Naive thymus-derived CD8-positive, alpha-beta T cell (primary cell): Measurements from ENCODE around the gene CAVIN3. TPM values are rescaled to one million over a fixed set of nuclear protein-coding genes. Genes with fewer than 3 reads are reported as not detected.
A peak's percentile ranks its signal among the peaks of the same experiment; 100 is the strongest.

Experiments
- ATAC-seq, 2 donors: fragments of 150-1000 bp; cut with Tn5 transposase in 1 of 2; sonication (Bioruptor Pico), chemical (Tn5 transposase) in 1 of 2; 1 replicate in 1 of 2; 2 replicates in 1 of 2; pipeline ENCODE4 v1.10.0; 2021; ENCODE audit warnings: mild to moderate bottlenecking in 2 of 2, moderate library complexity in 2 of 2
- POLR2A ChIA-PET: fragments of 350-600 bp; sonication (Branson Sonifier 250); formaldehyde crosslinking; loops from one replicate; lab custom pipeline; 2021; ENCODE audit warnings: antibody characterized with exemption; lab: Charles Lee
- DNase-seq, 10 donors: peaks; one replicate each; pipeline versions ENCODE4 v3.0.0 to v3.0.0-alpha.2; 2020 to 2022
- H3K27ac Mint-ChIP-seq, 10 donors: one replicate each; pipeline ENCODE4 v1.8.0; 2020 to 2022; ENCODE audit warnings: mild to moderate bottlenecking in 10 of 10, mixed read lengths in 10 of 10, moderate library complexity in 4 of 10, inconsistent platforms in 1 of 10
- H3K27me3 Mint-ChIP-seq, 5 donors: one replicate each; pipeline ENCODE4 v1.8.0; 2021 to 2022; ENCODE audit warnings: mixed read lengths in 5 of 5
- H3K36me3 Mint-ChIP-seq, 3 donors: one replicate each; pipeline ENCODE4 v1.8.0; 2020 to 2022; ENCODE audit warnings: mixed read lengths in 3 of 3, mild to moderate bottlenecking in 2 of 3, inconsistent platforms in 1 of 3
- H3K4me1 Mint-ChIP-seq, 4 donors: one replicate each; pipeline ENCODE4 v1.8.0; 2021 to 2022; ENCODE audit warnings: mixed read lengths in 4 of 4
- H3K4me3 Mint-ChIP-seq, 10 donors: one replicate each; pipeline ENCODE4 v1.8.0; 2020 to 2022; ENCODE audit warnings: mild to moderate bottlenecking in 10 of 10, mixed read lengths in 10 of 10, moderate library complexity in 6 of 10, inconsistent platforms in 1 of 10
- H3K9me3 Mint-ChIP-seq, 9 donors: one replicate each; pipeline ENCODE4 v1.8.0; 2020 to 2022; ENCODE audit warnings: mixed read lengths in 9 of 9, mild to moderate bottlenecking in 3 of 9, inconsistent platforms in 1 of 9, moderate library complexity in 1 of 9
- polyA plus RNA-seq, 3 donors: library from polyadenylated mRNA; unstranded; fragments of 300-500 nt; fragmentation: Illumina TruSeq; gene quantifications; one replicate each; pipeline ENCODE4 v1.2.3, GENCODE V29; 2021
- total RNA-seq, 8 experiments: library from RNA in 2 of 8; stranded (reverse) in 2 of 8; gene quantifications; one replicate each; pipeline ENCODE4 v1.2.3 and lab custom pipeline; 2021 to 2026

Gene CAVIN3, protein sequence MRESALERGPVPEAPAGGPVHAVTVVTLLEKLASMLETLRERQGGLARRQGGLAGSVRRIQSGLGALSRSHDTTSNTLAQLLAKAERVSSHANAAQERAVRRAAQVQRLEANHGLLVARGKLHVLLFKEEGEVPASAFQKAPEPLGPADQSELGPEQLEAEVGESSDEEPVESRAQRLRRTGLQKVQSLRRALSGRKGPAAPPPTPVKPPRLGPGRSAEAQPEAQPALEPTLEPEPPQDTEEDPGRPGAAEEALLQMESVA
- total RNA-seq = not detected
- not detected for polyA plus RNA-seq
- 0 to 0.13 (median 0) reads per million in 6 experiments for total RNA-seq (lab: John Stamatoyannopoulos, UW)

DNA sequence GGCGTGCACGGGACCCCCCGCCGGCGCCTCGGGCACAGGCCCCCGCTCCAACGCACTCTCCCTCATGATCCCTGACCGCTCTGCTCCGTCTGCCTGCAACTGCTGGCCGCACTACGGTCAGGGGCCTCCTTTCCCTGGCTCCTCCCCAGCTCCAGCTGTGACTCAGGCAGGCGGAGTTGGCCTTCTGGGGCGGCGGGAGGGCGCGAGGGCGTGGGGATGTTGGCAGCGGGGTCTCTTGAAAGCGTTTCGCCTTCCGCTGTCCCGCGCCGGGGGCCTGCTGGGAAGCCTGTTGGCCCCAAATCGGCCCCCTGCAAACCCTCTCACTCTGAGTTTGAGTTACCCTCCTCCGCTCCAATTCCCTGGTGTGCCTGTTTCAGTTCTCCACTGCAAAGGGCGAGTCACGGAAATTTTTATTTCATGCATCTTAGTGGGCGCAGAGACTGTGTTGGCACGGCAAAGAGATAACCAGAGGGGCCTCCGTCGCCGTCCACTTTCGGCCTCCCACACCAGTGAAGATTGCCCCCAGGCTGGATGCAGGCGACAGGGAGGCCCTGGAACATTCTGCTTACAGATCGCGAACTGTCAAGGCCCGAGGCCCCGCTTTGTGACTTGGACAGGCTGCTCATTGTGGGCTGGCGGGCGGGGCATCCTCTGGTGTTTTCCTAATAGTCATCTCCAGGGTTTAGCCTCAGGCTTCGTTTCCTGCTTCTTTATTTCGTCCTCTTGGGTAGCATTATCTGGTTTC is at the start of gene CAVIN3:
Gene CAVIN3, minus strand, starts transcription at position 91 of the 745 bp plus-strand sequence. Its CDS starts 25 bp downstream, at position 66.
- POLR2A ChIA-PET = no interaction called here
- DNase-seq (no peak), ATAC-seq (no peak)
- Mint-ChIP-seq H3K36me3 (no peaks in the 10 kb centered on the region), H3K4me1 (peaks cover 2 to 9% (median 8%) of the 10 kb centered on the region in 4 donors), H3K4me3 (peak within 1 kb of the TSS in 7 of 10 donors; percentile 10 to 68 (median 53)), H3K9me3 (no peaks in the 10 kb centered on the region), H3K27me3 (peaks cover 29 to 71% (median 57%) of the 10 kb centered on the region in 5 donors), H3K27ac (no peak within 1 kb of the TSS)

- POLR2A ChIA-PET = no interaction called here
- H3K27me3 Mint-ChIP-seq = no peaks in the 10 kb centered on the region
- peaks cover 0 to 6% (median 0%) of the 10 kb centered on the region in 4 donors for H3K4me1 Mint-ChIP-seq
- DNase-seq (no peak), ATAC-seq (no peak)
- no peak overlapping the region for H3K27ac Mint-ChIP-seq
- no peaks in the 10 kb centered on the region for H3K36me3 Mint-ChIP-seq
- no peaks in the 10 kb centered on the region for H3K9me3 Mint-ChIP-seq
- no peak overlapping the region for H3K4me3 Mint-ChIP-seq
Observed at GRCh38 chr11:6365659-6366058, 45.4 kb upstream of the CAVIN3 start.

GRCh38 chr11:6362873-6363678 is 42.8 kb upstream of the CAVIN3 start:
- no peaks in the 10 kb centered on the region for H3K9me3 Mint-ChIP-seq
- no peak overlapping the region for H3K4me3 Mint-ChIP-seq
- POLR2A ChIA-PET = interaction anchor here (1.1 to 1.6 kb wide), 2 partner anchors 15 to 40 kb away, joined by 4 to 9 read pairs; no protein-coding TSS in a partner anchor
- H3K4me1 Mint-ChIP-seq = peaks cover 0 to 6% (median 0%) of the 10 kb centered on the region in 4 donors
- H3K27me3 Mint-ChIP-seq = no peaks in the 10 kb centered on the region
- DNase-seq (peak; percentile 36 to 81 (median 57)), ATAC-seq (peak; percentile 87 to 92)
- H3K36me3 Mint-ChIP-seq = no peaks in the 10 kb centered on the region
- no peak overlapping the region for H3K27ac Mint-ChIP-seq

DNA sequence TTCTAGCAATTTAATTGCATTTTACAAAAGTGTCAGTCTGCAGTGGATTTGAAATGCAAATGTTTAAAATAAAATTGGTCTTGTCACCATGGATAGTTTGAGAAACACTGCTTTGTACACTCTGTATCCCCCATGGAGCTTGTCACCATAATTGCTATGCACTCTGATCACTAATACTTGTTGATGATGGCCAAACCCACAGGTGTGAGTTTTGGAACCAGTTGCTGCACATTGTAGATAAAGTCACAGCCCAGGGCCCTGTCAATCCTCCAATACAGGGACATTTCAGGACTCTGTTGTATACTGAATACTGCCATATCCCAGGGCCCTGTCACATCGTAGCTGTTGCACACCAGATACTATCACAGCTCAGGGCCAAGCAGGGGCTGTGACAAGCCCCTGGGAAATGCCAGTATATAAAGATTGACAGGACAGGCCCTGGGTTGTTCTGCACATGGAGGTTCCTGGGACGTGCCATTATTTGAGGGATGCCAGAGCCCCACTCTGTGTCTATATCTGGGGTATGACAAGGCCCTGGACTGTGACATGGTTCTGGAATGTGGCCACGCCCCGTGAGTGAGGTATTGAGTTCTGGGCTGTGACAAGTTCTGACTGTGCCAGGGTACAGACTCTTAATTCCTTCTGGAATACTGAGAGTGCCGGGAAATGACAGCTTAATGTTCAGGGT is 42.0 kb upstream of the CAVIN3 start:
- DNase-seq (no peak), ATAC-seq (no peak)
- no peak overlapping the region for H3K4me3 Mint-ChIP-seq
- POLR2A ChIA-PET = interaction anchor here (1.1 to 1.6 kb wide), 2 partner anchors 16 to 41 kb away, joined by 4 to 9 read pairs; no protein-coding TSS in a partner anchor
- no peaks in the 10 kb centered on the region for H3K36me3 Mint-ChIP-seq
- no peaks in the 10 kb centered on the region for H3K9me3 Mint-ChIP-seq
- peaks cover 0 to 6% (median 0%) of the 10 kb centered on the region in 4 donors for H3K4me1 Mint-ChIP-seq
- H3K27ac Mint-ChIP-seq = no peak overlapping the region
- no peaks in the 10 kb centered on the region for H3K27me3 Mint-ChIP-seq

- H3K27ac Mint-ChIP-seq = peak overlapping the region in 1 of 10 donors; percentile 44
- DNase-seq (no peak), ATAC-seq (no peak)
- peaks cover 0 to 6% (median 0%) of the 10 kb centered on the region in 4 donors for H3K4me1 Mint-ChIP-seq
- H3K4me3 Mint-ChIP-seq = no peak overlapping the region
- no peaks in the 10 kb centered on the region for H3K27me3 Mint-ChIP-seq
- no peaks in the 10 kb centered on the region for H3K36me3 Mint-ChIP-seq
- no peaks in the 10 kb centered on the region for H3K9me3 Mint-ChIP-seq
- POLR2A ChIA-PET = no interaction called here
Observed at GRCh38 chr11:6360183-6360582, 39.9 kb upstream of the CAVIN3 start.

GRCh38 chr11:6357222-6357621 is 36.9 kb upstream of the CAVIN3 start:
- Mint-ChIP-seq H3K27me3 (peaks cover 0 to 2% (median 0%) of the 10 kb centered on the region in 5 donors), H3K4me1 (peaks cover 0 to 2% (median 0%) of the 10 kb centered on the region in 4 donors), H3K9me3 (no peaks in the 10 kb centered on the region), H3K27ac (no peak overlapping the region), H3K36me3 (no peaks in the 10 kb centered on the region), H3K4me3 (no peak overlapping the region)
- DNase-seq (no peak), ATAC-seq (no peak)
- POLR2A ChIA-PET = no interaction called here

GRCh38 chr11:6356503-6357055 is 36.3 kb upstream of the CAVIN3 start:
- H3K9me3 Mint-ChIP-seq = no peaks in the 10 kb centered on the region
- no peak overlapping the region for H3K4me3 Mint-ChIP-seq
- DNase-seq (no peak), ATAC-seq (no peak)
- H3K27me3 Mint-ChIP-seq = peaks cover 0 to 2% (median 0%) of the 10 kb centered on the region in 5 donors
- POLR2A ChIA-PET = no interaction called here
- no peak overlapping the region for H3K27ac Mint-ChIP-seq
- peaks cover 0 to 2% (median 0%) of the 10 kb centered on the region in 4 donors for H3K4me1 Mint-ChIP-seq
- no peaks in the 10 kb centered on the region for H3K36me3 Mint-ChIP-seq

DNA sequence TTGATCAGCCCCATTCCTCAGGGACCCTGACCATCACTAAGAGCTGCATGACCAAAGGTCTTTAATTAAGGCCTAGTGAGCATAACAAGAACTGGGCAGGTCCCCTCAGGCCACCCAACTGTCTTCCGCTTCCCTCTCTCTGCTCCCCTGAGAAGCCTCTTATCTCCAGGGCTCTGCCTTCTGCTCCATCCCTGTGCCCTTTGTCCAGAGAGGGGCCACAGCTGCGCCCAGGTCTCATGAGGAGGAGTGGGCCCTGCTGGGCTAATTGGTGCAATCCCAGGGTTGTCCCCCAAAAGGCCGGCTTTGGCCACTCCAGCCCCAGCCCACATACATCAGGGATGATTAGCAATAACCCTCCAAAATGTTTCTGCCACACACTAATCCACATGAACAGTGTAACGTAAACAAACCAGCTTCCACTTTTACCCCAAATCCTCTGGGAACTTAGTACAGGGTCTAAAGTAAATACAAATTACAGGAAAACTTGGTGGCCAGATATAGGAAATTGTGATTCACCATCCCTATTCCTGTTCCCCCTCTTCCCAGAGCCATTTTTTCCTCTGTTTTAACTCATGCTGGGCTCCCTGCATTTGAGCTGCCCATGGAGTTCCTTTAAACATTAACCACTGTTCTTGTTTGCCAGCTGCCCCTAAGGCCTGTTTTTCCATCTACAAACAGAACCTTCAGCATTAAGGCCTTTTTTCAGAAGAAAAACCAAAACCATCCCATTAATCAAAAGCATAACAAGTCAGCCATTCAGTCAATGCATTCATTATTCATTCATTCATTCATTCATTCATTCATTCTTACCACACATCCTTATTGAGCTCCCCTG is 34.6 kb upstream of the CAVIN3 start:
- Mint-ChIP-seq H3K36me3 (no peaks in the 10 kb centered on the region), H3K27ac (no peak overlapping the region), H3K4me1 (peaks cover 0 to 2% (median 0%) of the 10 kb centered on the region in 4 donors), H3K4me3 (no peak overlapping the region), H3K9me3 (no peaks in the 10 kb centered on the region), H3K27me3 (peaks cover 0 to 2% (median 0%) of the 10 kb centered on the region in 5 donors)
- no peak for DNase-seq
- ATAC-seq = no peak
- POLR2A ChIA-PET = no interaction called here

DNA sequence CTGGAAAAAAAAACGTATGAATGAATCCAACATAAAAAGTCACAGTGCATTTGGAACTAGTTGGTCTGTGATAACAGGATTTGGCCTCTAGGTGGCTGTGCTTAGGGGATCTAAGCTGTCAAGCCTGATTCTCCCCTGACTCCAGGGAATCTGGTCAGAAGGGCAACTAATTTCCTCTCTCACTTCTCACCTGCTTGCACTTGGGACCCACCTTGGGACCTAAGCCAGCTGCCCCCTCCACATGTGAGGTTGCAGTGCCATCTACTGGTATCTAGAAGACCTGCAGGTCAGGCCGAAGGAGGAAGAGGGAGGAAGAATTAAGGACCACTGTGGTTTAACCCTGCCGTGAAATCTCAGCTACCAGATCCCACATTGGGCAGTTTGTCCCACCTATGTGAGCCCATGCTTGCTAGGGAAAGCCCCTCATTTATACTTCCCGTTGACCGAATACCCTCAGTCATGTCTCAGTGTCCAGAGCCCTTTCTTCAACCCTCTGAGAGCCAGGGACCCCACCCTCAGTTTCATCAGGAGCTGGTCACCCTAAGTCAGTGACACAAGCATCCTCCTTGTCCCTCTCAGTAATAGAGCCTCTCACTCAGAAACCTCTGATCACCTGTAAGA is 33.2 kb upstream of the CAVIN3 start:
- Mint-ChIP-seq H3K4me3 (no peak overlapping the region), H3K27ac (peak overlapping the region in 4 of 10 donors; percentile 25 to 58 (median 52)), H3K36me3 (no peaks in the 10 kb centered on the region), H3K9me3 (no peaks in the 10 kb centered on the region), H3K27me3 (peaks cover 0 to 2% (median 0%) of the 10 kb centered on the region in 5 donors), H3K4me1 (peaks cover 0 to 2% (median 0%) of the 10 kb centered on the region in 4 donors)
- ATAC-seq (peak; percentile 57 to 84), DNase-seq (peak; percentile 12 to 77 (median 54))
- POLR2A ChIA-PET = no interaction called here

GRCh38 chr11:6351782-6352382 is 31.6 kb upstream of the CAVIN3 start:
- POLR2A ChIA-PET = no interaction called here
- H3K36me3 Mint-ChIP-seq = no peaks in the 10 kb centered on the region
- no peaks in the 10 kb centered on the region for H3K9me3 Mint-ChIP-seq
- ATAC-seq = no peak
- H3K27me3 Mint-ChIP-seq = peaks cover 0 to 5% (median 0%) of the 10 kb centered on the region in 5 donors
- no peak for DNase-seq
- no peak overlapping the region for H3K4me3 Mint-ChIP-seq
- peak overlapping the region in 1 of 10 donors; percentile 35 for H3K27ac Mint-ChIP-seq
- peaks cover 0 to 2% (median 0%) of the 10 kb centered on the region in 4 donors for H3K4me1 Mint-ChIP-seq
